ENCODE results near the gene GPC3.

DNA sequence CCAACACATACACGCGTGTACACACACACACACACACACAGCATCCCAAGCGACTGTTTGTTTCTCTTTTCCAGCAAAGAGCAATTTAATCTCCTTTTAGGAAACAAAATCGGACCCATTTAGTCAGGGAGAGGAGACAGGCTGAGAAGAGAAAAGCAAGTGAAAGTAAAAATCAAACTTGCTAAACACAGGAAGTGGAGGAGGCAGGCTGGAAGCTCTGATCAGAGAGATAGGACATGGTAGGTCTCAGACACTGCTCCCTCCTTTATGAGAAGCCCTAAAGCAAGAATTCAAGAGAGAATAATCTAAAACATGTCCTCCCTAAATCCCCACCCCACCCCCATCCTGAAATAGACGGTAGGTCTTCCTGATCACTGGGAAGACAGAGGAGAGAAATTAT is 62.3 kb downstream of the GPC3 start:
- TF ChIP-seq, protein P1, sequence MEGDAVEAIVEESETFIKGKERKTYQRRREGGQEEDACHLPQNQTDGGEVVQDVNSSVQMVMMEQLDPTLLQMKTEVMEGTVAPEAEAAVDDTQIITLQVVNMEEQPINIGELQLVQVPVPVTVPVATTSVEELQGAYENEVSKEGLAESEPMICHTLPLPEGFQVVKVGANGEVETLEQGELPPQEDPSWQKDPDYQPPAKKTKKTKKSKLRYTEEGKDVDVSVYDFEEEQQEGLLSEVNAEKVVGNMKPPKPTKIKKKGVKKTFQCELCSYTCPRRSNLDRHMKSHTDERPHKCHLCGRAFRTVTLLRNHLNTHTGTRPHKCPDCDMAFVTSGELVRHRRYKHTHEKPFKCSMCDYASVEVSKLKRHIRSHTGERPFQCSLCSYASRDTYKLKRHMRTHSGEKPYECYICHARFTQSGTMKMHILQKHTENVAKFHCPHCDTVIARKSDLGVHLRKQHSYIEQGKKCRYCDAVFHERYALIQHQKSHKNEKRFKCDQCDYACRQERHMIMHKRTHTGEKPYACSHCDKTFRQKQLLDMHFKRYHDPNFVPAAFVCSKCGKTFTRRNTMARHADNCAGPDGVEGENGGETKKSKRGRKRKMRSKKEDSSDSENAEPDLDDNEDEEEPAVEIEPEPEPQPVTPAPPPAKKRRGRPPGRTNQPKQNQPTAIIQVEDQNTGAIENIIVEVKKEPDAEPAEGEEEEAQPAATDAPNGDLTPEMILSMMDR (IDR thresholded peaks at IDR 0.05): no peak
- no peak for TF ChIP-seq POLR2A (IDR thresholded peaks at IDR 0.05)

All from thyroid gland (tissue), 4 donors.